ENCODE measurements around the gene OPN1LW.
"Not testable (repeated sequence)": the region's sequence is repeated elsewhere in the genome, so short reads cannot be mapped to it uniquely, and the experiment has no call there.

OPN1LW gene

GRCh38 chrX:154157207-154157606, 13.2 kb downstream of the OPN1LW start:
- H3K4me3 ChIP-seq (ENCODE audit: insufficient read depth, low read depth, low read length); H3K9me3 ChIP-seq (ENCODE audit: control insufficient read depth, low read length); H3K27me3 ChIP-seq (ENCODE audit: control insufficient read depth, insufficient read depth, low read length, poor library complexity, severe bottlenecking); H3K27ac ChIP-seq (ENCODE audit: insufficient read depth, low read depth, low read length, poor library complexity, severe bottlenecking); H3K4me1 ChIP-seq (ENCODE audit: control insufficient read depth, insufficient read depth, low read length); H3K36me3 ChIP-seq (ENCODE audit: control insufficient read depth, insufficient read depth, low read length): not testable (repeated sequence)
- no CpG with 5 or more reads among the region's 2 CpGs for WGBS, 2 experiments

- WGBS, 2 experiments: no CpG with 5 or more reads among the region's 15 CpGs
- not testable (repeated sequence) for H3K36me3 ChIP-seq (ENCODE audit: control insufficient read depth, insufficient read depth, low read length); H3K4me1 ChIP-seq (ENCODE audit: control insufficient read depth, insufficient read depth, low read length); H3K27me3 ChIP-seq (ENCODE audit: control insufficient read depth, insufficient read depth, low read length, poor library complexity, severe bottlenecking); H3K9me3 ChIP-seq (ENCODE audit: control insufficient read depth, low read length); H3K4me3 ChIP-seq (ENCODE audit: insufficient read depth, low read depth, low read length); H3K27ac ChIP-seq (ENCODE audit: insufficient read depth, low read depth, low read length, poor library complexity, severe bottlenecking)
Measured at GRCh38 chrX:154159345-154159744, 15.3 kb downstream of the OPN1LW start.

GRCh38 chrX:154164902-154165301, 20.9 kb downstream of the OPN1LW start:
- not testable (repeated sequence) for H3K27ac ChIP-seq (ENCODE audit: insufficient read depth, low read depth, low read length, poor library complexity, severe bottlenecking); H3K9me3 ChIP-seq (ENCODE audit: control insufficient read depth, low read length); H3K36me3 ChIP-seq (ENCODE audit: control insufficient read depth, insufficient read depth, low read length); H3K27me3 ChIP-seq (ENCODE audit: control insufficient read depth, insufficient read depth, low read length, poor library complexity, severe bottlenecking); H3K4me3 ChIP-seq (ENCODE audit: insufficient read depth, low read depth, low read length); H3K4me1 ChIP-seq (ENCODE audit: control insufficient read depth, insufficient read depth, low read length)
- WGBS, 2 experiments: no CpG with 5 or more reads among the region's 8 CpGs

- H3K27ac ChIP-seq (ENCODE audit: insufficient read depth, low read depth, low read length, poor library complexity, severe bottlenecking): not testable (repeated sequence)
- no CpG with 5 or more reads among the region's 13 CpGs for WGBS, 2 experiments
Measured at GRCh38 chrX:154168384-154168783, 24.3 kb downstream of the OPN1LW start.

GRCh38 chrX:154172535-154172943, 28.5 kb downstream of the OPN1LW start:
- H3K27me3 ChIP-seq (ENCODE audit: control insufficient read depth, insufficient read depth, low read length, poor library complexity, severe bottlenecking); H3K4me3 ChIP-seq (ENCODE audit: insufficient read depth, low read depth, low read length); H3K36me3 ChIP-seq (ENCODE audit: control insufficient read depth, insufficient read depth, low read length); H3K4me1 ChIP-seq (ENCODE audit: control insufficient read depth, insufficient read depth, low read length); H3K9me3 ChIP-seq (ENCODE audit: control insufficient read depth, low read length); H3K27ac ChIP-seq (ENCODE audit: insufficient read depth, low read depth, low read length, poor library complexity, severe bottlenecking): not testable (repeated sequence)
- no CpG with 5 or more reads among the region's 11 CpGs for WGBS, 2 experiments

More at GRCh38 chrX:154168384-154168783, 24.3 kb downstream of the OPN1LW start:
- H3K36me3 ChIP-seq (ENCODE audit: control insufficient read depth, insufficient read depth, low read length); H3K4me1 ChIP-seq (ENCODE audit: control insufficient read depth, insufficient read depth, low read length); H3K27me3 ChIP-seq (ENCODE audit: control insufficient read depth, insufficient read depth, low read length, poor library complexity, severe bottlenecking); H3K9me3 ChIP-seq (ENCODE audit: control insufficient read depth, low read length); H3K4me3 ChIP-seq (ENCODE audit: insufficient read depth, low read depth, low read length): not testable (repeated sequence)

GRCh38 chrX:154174356-154174755, 30.3 kb downstream of the OPN1LW start:
- not testable (repeated sequence) for H3K36me3 ChIP-seq (ENCODE audit: control insufficient read depth, insufficient read depth, low read length); H3K4me3 ChIP-seq (ENCODE audit: insufficient read depth, low read depth, low read length)
- WGBS, 2 experiments: no CpG with 5 or more reads among the region's 10 CpGs

GRCh38 chrX:154182296-154182695, 38.3 kb downstream of the OPN1LW start, which contains the start of gene OPN1MW:
Gene OPN1MW (plus strand): TSS chrX:154182596. CDS start chrX:154182678, 82 bp downstream.
- H3K9me3 ChIP-seq (ENCODE audit: control insufficient read depth, low read length); H3K36me3 ChIP-seq (ENCODE audit: control insufficient read depth, insufficient read depth, low read length); H3K4me1 ChIP-seq (ENCODE audit: control insufficient read depth, insufficient read depth, low read length); H3K27me3 ChIP-seq (ENCODE audit: control insufficient read depth, insufficient read depth, low read length, poor library complexity, severe bottlenecking); H3K4me3 ChIP-seq (ENCODE audit: insufficient read depth, low read depth, low read length); H3K27ac ChIP-seq (ENCODE audit: insufficient read depth, low read depth, low read length, poor library complexity, severe bottlenecking): not testable (repeated sequence)
- no CpG with 5 or more reads among the region's 14 CpGs for whole genome bisulfite sequencing, 2 experiments

More at GRCh38 chrX:154174356-154174755, 30.3 kb downstream of the OPN1LW start:
- not testable (repeated sequence) for H3K9me3 ChIP-seq (ENCODE audit: control insufficient read depth, low read length); H3K27ac ChIP-seq (ENCODE audit: insufficient read depth, low read depth, low read length, poor library complexity, severe bottlenecking); H3K4me1 ChIP-seq (ENCODE audit: control insufficient read depth, insufficient read depth, low read length); H3K27me3 ChIP-seq (ENCODE audit: control insufficient read depth, insufficient read depth, low read length, poor library complexity, severe bottlenecking)

- not testable (repeated sequence) for H3K4me3 ChIP-seq (ENCODE audit: insufficient read depth, low read depth, low read length); H3K27ac ChIP-seq (ENCODE audit: insufficient read depth, low read depth, low read length, poor library complexity, severe bottlenecking); H3K9me3 ChIP-seq (ENCODE audit: control insufficient read depth, low read length); H3K36me3 ChIP-seq (ENCODE audit: control insufficient read depth, insufficient read depth, low read length); H3K27me3 ChIP-seq (ENCODE audit: control insufficient read depth, insufficient read depth, low read length, poor library complexity, severe bottlenecking); H3K4me1 ChIP-seq (ENCODE audit: control insufficient read depth, insufficient read depth, low read length)
- WGBS, 2 experiments: no CpG with 5 or more reads among the region's 8 CpGs
Measured at GRCh38 chrX:154183794-154184193, 39.8 kb downstream of the OPN1LW start.

- H3K4me1 ChIP-seq (ENCODE audit: control insufficient read depth, insufficient read depth, low read length); H3K9me3 ChIP-seq (ENCODE audit: control insufficient read depth, low read length); H3K27ac ChIP-seq (ENCODE audit: insufficient read depth, low read depth, low read length, poor library complexity, severe bottlenecking); H3K36me3 ChIP-seq (ENCODE audit: control insufficient read depth, insufficient read depth, low read length); H3K4me3 ChIP-seq (ENCODE audit: insufficient read depth, low read depth, low read length); H3K27me3 ChIP-seq (ENCODE audit: control insufficient read depth, insufficient read depth, low read length, poor library complexity, severe bottlenecking): not testable (repeated sequence)
- WGBS, 2 experiments: no CpG with 5 or more reads among the region's 8 CpGs
Measured at GRCh38 chrX:154192846-154193245, 48.8 kb downstream of the OPN1LW start.

GRCh38 chrX:154194316-154194715, 50.3 kb downstream of the OPN1LW start:
- no CpG with 5 or more reads among the region's 2 CpGs for WGBS, 2 experiments
- not testable (repeated sequence) for H3K36me3 ChIP-seq (ENCODE audit: control insufficient read depth, insufficient read depth, low read length); H3K27ac ChIP-seq (ENCODE audit: insufficient read depth, low read depth, low read length, poor library complexity, severe bottlenecking); H3K4me3 ChIP-seq (ENCODE audit: insufficient read depth, low read depth, low read length); H3K9me3 ChIP-seq (ENCODE audit: control insufficient read depth, low read length); H3K27me3 ChIP-seq (ENCODE audit: control insufficient read depth, insufficient read depth, low read length, poor library complexity, severe bottlenecking); H3K4me1 ChIP-seq (ENCODE audit: control insufficient read depth, insufficient read depth, low read length)

GRCh38 chrX:154196466-154196865, 52.4 kb downstream of the OPN1LW start:
- no CpG with 5 or more reads among the region's 15 CpGs for WGBS, 2 experiments
- H3K27me3 ChIP-seq (ENCODE audit: control insufficient read depth, insufficient read depth, low read length, poor library complexity, severe bottlenecking); H3K4me1 ChIP-seq (ENCODE audit: control insufficient read depth, insufficient read depth, low read length); H3K27ac ChIP-seq (ENCODE audit: insufficient read depth, low read depth, low read length, poor library complexity, severe bottlenecking); H3K9me3 ChIP-seq (ENCODE audit: control insufficient read depth, low read length); H3K36me3 ChIP-seq (ENCODE audit: control insufficient read depth, insufficient read depth, low read length); H3K4me3 ChIP-seq (ENCODE audit: insufficient read depth, low read depth, low read length): not testable (repeated sequence)

Data from ectodermal cell (in vitro differentiated cells).